Skeletal muscle tissue (tissue), 4 donors: ENCODE results near the gene TMEM92. TPM values are rescaled to one million over a fixed set of nuclear protein-coding genes. Genes with fewer than 3 reads are reported as not detected.

Experiments
- H3K27ac ChIP-seq: one replicate; pipeline ENCODE4 v1.7.0; 2013; ENCODE audit warnings: mild to moderate bottlenecking, low read depth, low read length, inconsistent platforms
- H3K27me3 ChIP-seq, 3 donors: one replicate each; pipeline ENCODE4 v1.7.0; 2013; ENCODE audit warnings: low read length in 3 of 3; ENCODE audit not compliant: control insufficient read depth in 3 of 3, insufficient read depth in 3 of 3
- H3K36me3 ChIP-seq, 3 donors: one replicate each; pipeline ENCODE4 v1.7.0; 2013; ENCODE audit warnings: low read length in 3 of 3; ENCODE audit not compliant: control insufficient read depth in 3 of 3, insufficient read depth in 3 of 3
- H3K4me1 ChIP-seq, 3 donors: one replicate each; pipeline ENCODE4 v1.7.0; 2013; ENCODE audit warnings: low read length in 3 of 3, mild to moderate bottlenecking in 3 of 3; ENCODE audit not compliant: control insufficient read depth in 3 of 3, insufficient read depth in 3 of 3
- H3K4me3 ChIP-seq, 3 donors: one replicate each; pipeline ENCODE4 v1.7.0; 2013; ENCODE audit warnings: low read length in 3 of 3
- H3K9ac ChIP-seq, 3 donors: one replicate each; pipeline ENCODE4 v1.7.0; 2013; ENCODE audit warnings: low read length in 3 of 3, mild to moderate bottlenecking in 3 of 3, moderate library complexity in 2 of 3, low read depth in 1 of 3
- H3K9me3 ChIP-seq, 3 donors: one replicate each; pipeline ENCODE4 v1.7.0; 2013; ENCODE audit warnings: low read length in 3 of 3; ENCODE audit not compliant: control insufficient read depth in 3 of 3
- total RNA-seq: library from RNA; depleted of rRNA; stranded (reverse); fragments of >200 nt; gene quantifications from one replicate; pipeline ENCODE4 v1.2.3, GENCODE V29; 2014
- donor health status: Osteomylitis.

TMEM92 gene
- total RNA-seq, 1 donor from 2014 or later: not detected

DNA sequence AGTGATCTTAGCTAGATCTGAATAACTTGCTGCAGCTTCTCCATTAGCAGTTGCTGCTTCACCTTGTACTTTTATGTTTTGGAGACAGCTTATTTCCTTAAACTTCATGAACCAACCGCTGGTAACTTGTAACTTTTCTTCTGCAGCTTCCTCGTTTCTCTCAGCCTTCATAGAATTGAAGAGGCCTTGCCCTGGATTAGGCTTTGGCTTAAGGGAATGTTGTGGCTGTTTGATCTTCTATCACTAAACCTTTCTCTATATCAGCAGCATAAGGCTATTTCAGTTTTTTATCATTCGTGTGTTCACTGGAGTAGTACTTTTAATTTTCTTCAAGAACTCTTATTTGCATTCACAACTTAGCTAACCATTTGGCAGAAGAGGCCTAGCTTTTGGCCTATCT is 21.5 kb upstream of the TMEM92 start:
- H3K27me3 ChIP-seq: peaks cover 4 to 5% (median 4%) of the 10 kb centered on the region in 3 donors
- H3K4me3 ChIP-seq: no peak overlapping the region
- H3K36me3 ChIP-seq: no peaks in the 10 kb centered on the region
- H3K4me1 ChIP-seq: peaks cover 0 to 5% (median 0%) of the 10 kb centered on the region in 3 donors
- H3K9me3 ChIP-seq: peaks cover 0 to 3% (median 0%) of the 10 kb centered on the region in 3 donors
- H3K9ac ChIP-seq: no peak overlapping the region
- H3K27ac ChIP-seq: no peak overlapping the region

DNA sequence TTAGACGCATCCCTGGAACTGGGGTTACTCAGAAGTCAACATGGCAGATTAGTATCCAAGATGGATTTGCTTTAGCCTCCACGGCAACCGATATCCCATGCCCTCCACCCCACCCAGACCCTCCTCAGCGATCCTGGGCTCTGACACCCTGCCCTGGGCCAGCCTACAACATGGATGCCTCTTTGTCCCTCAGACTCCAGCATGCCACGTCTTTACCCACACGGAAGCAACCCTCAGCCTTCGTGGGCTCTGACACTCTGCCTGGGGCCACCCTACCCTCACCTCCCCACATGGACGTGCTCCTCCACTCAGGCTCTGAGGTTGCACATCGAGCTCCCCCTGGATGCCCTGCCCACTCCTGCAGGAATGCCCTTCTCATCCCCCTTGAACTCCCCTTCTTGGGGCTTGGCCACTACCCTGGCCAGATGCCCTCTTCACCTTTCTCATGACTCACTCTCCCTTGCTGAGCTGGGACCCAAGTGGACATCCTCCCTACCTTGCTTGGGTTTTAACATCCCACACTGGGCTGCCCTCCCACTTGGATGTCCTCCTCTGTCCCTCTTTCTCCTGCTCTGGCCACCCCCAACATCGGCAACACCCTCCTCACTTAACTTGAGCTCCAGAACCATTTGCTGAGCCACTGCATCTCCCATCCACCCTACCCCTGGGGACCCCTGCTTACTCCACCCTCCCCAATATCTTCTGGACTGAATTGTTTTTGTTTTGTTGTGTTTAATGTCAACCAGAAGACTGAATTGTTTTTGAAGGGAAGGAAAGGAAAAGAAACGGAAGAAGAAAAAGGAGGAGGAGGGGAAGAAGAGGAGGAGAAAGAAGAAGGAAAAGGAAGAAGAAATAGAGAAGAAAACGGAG is 18.3 kb upstream of the TMEM92 start:
- Histone ChIP-seq H3K9me3 (no peaks in the 10 kb centered on the region), H3K9ac (no peak overlapping the region), H3K27me3 (peaks cover 4 to 12% (median 12%) of the 10 kb centered on the region in 3 donors), H3K4me1 (peaks cover 0 to 11% (median 3%) of the 10 kb centered on the region in 3 donors), H3K27ac (no peak overlapping the region), H3K4me3 (no peak overlapping the region), H3K36me3 (no peaks in the 10 kb centered on the region)

DNA sequence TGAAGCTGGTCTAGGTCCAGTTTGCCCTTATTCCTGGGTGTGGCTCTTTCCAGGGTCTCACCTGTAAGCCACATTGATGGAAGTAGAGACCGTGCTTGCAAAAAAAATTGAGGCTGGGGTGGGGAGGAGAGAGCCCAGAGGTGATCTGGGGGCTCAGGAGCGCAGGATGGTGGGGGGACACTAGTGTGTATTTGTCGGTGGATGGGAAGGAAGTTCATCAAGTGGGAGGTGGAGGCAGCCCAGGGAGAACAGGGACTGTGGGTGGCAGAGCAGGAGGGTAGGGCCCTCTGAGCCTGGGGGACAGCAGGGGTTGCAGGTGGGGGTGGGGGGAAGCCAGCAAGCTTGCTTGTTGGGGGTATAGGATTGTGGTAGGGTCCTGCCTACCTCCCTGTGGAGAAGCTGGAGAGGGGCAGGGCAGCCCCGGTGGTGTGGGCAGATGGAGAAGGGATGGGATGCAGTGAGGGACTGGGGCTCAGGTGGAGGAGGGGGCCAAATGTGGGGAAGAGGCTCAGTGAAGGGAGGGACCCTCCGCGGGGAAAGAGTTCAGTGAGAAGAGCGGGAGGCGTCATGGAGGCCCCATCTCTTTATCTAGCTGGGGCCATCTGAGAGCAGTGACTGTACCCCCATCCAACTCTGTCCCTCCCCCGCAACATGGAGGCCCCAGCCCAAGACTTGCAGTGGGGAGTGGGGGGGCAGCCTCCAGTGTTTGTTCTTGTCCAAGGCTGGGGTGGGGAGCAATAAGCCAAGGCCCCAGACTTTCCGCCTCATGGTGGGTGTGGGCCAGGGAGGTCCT is 17.2 kb upstream of the TMEM92 start:
- Histone ChIP-seq H3K4me3 (no peak overlapping the region), H3K27me3 (peaks cover 4 to 12% (median 12%) of the 10 kb centered on the region in 3 donors), H3K27ac (no peak overlapping the region)

DNA sequence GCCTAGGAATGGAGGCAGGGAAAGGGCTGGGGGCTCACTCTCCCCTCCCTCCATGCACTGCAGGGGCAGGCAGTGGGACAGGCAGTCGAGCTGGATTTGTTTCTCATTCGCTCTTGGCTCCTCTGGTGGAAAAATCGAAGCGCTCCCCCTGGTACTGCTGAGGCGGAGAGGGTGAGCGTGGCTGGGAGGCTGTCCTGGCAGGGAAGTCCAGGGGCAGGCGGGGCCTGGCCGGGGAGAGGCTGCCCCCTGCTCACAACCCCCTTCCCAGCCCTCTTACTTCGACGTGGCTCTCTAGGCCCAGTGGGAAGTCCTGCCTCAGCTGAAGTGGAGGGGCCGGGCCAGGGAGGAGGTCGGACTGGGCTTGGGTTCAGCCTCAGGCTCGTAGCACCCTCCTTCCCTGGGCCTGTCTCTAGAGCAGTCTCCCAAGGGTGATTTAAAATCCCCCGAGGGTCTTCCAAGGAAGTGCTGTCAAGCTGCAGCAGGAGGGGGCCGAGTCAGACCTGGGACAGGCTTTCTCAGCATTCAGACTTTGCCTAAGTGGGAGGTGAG is 16.5 kb upstream of the TMEM92 start:
- Histone ChIP-seq H3K4me1 (peaks cover 0 to 11% (median 3%) of the 10 kb centered on the region in 3 donors), H3K9me3 (no peaks in the 10 kb centered on the region), H3K4me3 (no peak overlapping the region)

More for the DNA sequence above, 17.2 kb upstream of the TMEM92 start:
- Histone ChIP-seq H3K9ac (no peak overlapping the region), H3K4me1 (peaks cover 0 to 11% (median 3%) of the 10 kb centered on the region in 3 donors), H3K36me3 (no peaks in the 10 kb centered on the region), H3K9me3 (no peaks in the 10 kb centered on the region)

DNA sequence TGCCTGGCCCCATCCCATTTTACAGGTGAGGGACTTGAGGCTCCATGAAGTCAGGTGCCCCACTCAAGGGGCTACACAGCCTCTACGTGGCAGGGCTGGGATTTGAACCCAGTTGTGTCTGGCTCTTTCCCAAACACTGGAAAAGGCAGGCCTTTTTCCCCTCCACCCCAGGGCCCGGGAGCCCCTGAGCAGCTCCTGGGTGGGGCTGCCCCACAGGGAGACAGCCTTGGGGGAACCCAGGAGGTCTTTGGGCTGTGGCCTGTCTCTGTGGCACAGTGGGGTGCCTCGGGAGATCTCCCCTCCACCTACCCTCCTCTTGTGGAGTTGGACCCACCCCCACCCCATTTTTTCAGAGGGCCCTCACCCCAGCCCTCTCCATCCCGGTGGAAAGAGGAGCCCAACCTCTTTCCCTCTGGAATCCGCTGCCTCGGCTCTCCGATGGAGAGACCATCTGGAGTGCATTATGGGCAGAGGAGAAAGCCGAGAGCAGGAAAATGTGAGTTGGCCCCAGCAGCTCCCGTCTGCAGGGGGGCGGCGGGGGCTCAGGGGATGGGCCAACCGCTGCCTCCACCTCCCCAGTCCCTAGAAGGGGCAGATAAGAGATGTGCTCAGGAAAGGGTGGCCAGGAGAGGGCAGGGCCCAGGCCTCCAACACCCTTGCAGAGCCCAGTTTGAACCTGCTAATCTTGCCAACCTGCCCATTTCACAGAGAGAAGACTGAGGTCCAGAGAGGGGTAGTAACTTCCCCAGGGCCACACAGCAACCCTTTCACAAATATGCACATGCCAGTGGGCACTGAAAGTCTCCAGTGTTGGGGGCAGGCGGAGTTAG is 15.4 kb upstream of the TMEM92 start:
- no peak overlapping the region for H3K9ac ChIP-seq
- no peak overlapping the region for H3K4me3 ChIP-seq
- peaks cover 8 to 11% (median 10%) of the 10 kb centered on the region in 3 donors for H3K4me1 ChIP-seq
- peak overlapping the region; percentile 62 for H3K27ac ChIP-seq
- H3K36me3 ChIP-seq: no peaks in the 10 kb centered on the region
- H3K9me3 ChIP-seq: no peaks in the 10 kb centered on the region
- peaks cover 4 to 12% (median 12%) of the 10 kb centered on the region in 3 donors for H3K27me3 ChIP-seq

More for the DNA sequence above, 16.5 kb upstream of the TMEM92 start:
- H3K9ac ChIP-seq: no peak overlapping the region
- no peaks in the 10 kb centered on the region for H3K36me3 ChIP-seq
- H3K27me3 ChIP-seq: peaks cover 4 to 12% (median 12%) of the 10 kb centered on the region in 3 donors
- H3K27ac ChIP-seq: peak overlapping the region; percentile 47

DNA sequence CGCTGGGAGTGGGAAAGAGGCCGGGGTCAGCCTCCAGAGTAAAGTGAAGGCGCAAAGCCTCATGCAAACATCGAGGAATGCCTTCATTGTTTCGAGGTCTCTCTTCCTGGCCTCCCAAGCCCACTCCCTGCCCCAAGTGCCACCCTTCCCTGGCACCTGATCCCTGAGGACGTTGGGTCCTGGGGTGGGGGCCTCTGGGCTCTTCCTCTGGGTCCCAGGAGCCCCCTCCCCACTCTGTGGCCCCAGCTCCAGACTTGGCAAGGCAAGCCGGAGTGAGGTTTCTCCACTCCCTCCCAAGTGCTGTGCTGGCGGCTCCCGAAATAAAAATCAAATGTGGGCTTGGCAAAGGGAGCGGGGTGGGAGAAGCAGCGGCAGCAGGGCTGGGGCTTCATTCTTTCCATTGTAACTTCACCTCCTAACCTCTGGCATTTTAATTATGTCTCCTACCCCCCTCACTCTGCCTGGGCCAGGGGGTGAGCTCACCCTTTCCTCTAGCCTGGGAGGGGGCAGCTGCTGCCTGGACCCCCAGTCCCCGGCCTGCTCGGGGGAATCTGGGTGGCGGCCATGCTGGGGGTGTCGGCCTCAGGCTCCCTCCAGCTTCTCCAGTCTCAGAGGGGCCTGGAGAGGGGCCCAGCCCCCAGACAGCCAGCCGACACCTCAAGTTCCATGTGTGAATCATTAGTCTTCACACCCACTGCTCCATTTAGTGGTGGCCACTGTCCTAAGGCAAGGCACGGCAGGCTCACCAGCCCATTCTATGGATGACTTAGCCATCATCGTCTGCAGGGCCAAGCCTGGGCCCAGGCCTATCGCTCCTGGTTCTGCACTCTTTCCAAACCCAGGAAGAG is 14.6 kb upstream of the TMEM92 start:
- no peaks in the 10 kb centered on the region for H3K9me3 ChIP-seq
- no peaks in the 10 kb centered on the region for H3K36me3 ChIP-seq
- peaks cover 4 to 12% (median 12%) of the 10 kb centered on the region in 3 donors for H3K27me3 ChIP-seq
- no peak overlapping the region for H3K9ac ChIP-seq
- peaks cover 10 to 11% (median 11%) of the 10 kb centered on the region in 3 donors for H3K4me1 ChIP-seq
- H3K27ac ChIP-seq: peak overlapping the region; percentile 62
- H3K4me3 ChIP-seq: no peak overlapping the region

DNA sequence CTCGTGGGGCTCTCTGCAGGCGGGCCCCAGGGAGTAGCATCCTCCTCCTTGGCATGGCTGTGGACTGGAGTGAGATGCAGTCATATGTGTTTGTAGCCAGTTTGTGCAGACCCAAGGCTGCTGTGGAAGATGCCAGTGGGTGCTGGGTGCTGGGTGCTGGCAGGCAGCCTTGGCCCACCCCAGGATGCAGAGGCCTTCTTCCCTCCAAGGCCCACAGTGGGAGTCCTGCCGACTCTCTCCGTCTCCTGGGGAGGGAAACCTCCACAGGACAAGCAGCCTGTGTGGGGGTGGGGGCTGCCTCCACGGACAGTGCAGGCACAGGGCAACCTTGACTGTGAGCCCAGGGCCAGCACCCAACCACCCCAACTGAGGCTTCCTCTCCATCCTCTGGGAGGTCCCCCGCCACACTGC is 13.8 kb upstream of the TMEM92 start:
- Histone ChIP-seq H3K4me3 (no peak overlapping the region), H3K27ac (no peak overlapping the region), H3K9me3 (no peaks in the 10 kb centered on the region), H3K36me3 (no peaks in the 10 kb centered on the region), H3K27me3 (peaks cover 4 to 12% (median 12%) of the 10 kb centered on the region in 3 donors), H3K9ac (no peak overlapping the region), H3K4me1 (peaks cover 10 to 13% (median 11%) of the 10 kb centered on the region in 3 donors)

DNA sequence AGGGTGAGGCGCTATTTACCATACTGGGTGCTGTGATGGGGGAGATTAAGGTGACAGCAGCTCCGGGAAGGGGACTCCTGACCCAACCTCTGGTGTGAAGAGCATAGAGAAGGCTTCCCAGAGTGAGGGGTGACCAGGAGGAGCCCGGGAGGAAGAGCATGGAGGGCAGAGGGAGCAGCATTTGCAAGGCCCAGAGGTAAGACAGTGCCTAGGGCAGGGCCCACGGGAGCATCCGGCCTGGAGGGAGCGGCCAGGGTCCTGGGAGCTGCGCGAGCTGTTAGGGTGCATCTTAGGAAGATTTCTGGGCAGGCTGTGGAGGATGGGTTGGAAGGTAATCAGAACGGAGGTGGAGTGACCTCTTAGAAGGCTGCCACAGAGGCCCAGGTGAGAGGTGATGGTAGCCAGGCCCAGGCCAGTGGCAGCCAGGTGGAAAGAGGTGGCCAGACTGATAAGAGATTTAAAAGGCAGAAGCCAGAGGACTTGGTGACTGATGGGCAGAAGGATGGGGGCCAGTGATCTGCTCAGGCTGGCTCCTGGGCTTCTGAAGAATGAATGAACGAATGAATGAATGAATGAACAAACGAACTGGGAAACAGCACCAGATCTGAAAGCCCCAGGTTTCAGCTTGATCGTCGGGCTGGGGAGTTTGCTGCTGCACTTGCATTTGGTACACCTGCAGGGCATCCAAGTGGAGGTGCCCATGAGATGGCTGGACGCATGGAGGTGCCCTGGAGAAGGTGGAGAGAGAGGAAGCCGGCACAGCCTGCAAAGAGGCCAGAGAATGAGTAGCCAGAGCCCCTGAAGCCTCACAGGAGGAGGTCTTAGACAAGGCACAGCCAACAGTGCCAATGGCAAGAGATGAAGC is 13.0 kb upstream of the TMEM92 start:
- Histone ChIP-seq H3K27me3 (peaks cover 0 to 12% (median 9%) of the 10 kb centered on the region in 3 donors), H3K9ac (no peak overlapping the region), H3K9me3 (no peaks in the 10 kb centered on the region), H3K4me1 (peaks cover 13 to 15% (median 14%) of the 10 kb centered on the region in 3 donors), H3K4me3 (no peak overlapping the region), H3K36me3 (no peaks in the 10 kb centered on the region), H3K27ac (no peak overlapping the region)
